GM23338 (cell line): ENCODE results near the gene DUS2.

Experiments
- CREB1 ChIP-seq: fragments of 250-450 bp; sonication (Bioruptor Pico); IDR thresholded peaks from 2 replicates; pipeline ENCODE4 v1.5.0; 2020; ENCODE audit warnings: low read depth, mild to moderate bottlenecking, moderate library complexity
- CTCF ChIP-seq, 2 experiments: fragments of 200-600 bp in 1 of 2; sonication (generic) in 1 of 2; conservative IDR thresholded peaks; 2 replicates each; pipeline versions ENCODE4 v1.5.1 to v1.6.1; 2016 to 2017; ENCODE audit warnings: antibody characterized with exemption in 2 of 2, low read depth in 2 of 2, mild to moderate bottlenecking in 2 of 2, moderate library complexity in 1 of 2
- ETS1 ChIP-seq: IDR thresholded peaks from 2 replicates; pipeline ENCODE4 v1.6.1; 2016; ENCODE audit warnings: antibody characterized with exemption
- EZH2 ChIP-seq: fragments of 200-600 bp; sonication (generic); IDR thresholded peaks from one replicate; pipeline ENCODE4 v1.8.0; 2017; ENCODE audit warnings: antibody characterized with exemption, mild to moderate bottlenecking, low read depth; ENCODE audit not compliant: unreplicated experiment
- EZH2phosphoT487 ChIP-seq: fragments of 200-600 bp; sonication (generic); IDR thresholded peaks from one replicate; pipeline ENCODE4 v1.8.1; 2018; ENCODE audit warnings: antibody characterized with exemption; ENCODE audit not compliant: unreplicated experiment
- JUNB ChIP-seq: IDR thresholded peaks from one replicate; pipeline ENCODE4 v1.6.1; 2016; ENCODE audit warnings: antibody characterized with exemption; ENCODE audit not compliant: unreplicated experiment
- NANOG ChIP-seq: IDR thresholded peaks from 2 replicates; pipeline ENCODE4 v1.6.1; 2016; ENCODE audit warnings: antibody characterized with exemption, borderline replicate concordance
- POLR2AphosphoS5 ChIP-seq: IDR thresholded peaks from 2 replicates; pipeline ENCODE4 v1.6.1; 2016; ENCODE audit warnings: antibody characterized with exemption, low read depth
- REST ChIP-seq: IDR thresholded peaks from one replicate; pipeline ENCODE4 v1.6.1; 2018; ENCODE audit warnings: antibody characterized with exemption; ENCODE audit not compliant: unreplicated experiment
- STAT1 ChIP-seq: IDR thresholded peaks from one replicate; pipeline ENCODE4 v1.6.1; 2016; ENCODE audit warnings: antibody characterized with exemption; ENCODE audit not compliant: unreplicated experiment

- TF ChIP-seq CTCF (conservative IDR thresholded peaks at IDR 0.05; ENCODE audit: low read depth in 2 of 2) (no peak), EZH2 (no peak), REST (no peak), POLR2AphosphoS5 (no peak), JUNB (no peak), STAT1 (no peak), EZH2phosphoT487 (no peak), NANOG (no peak), CREB1 (CRISPR knock-in tag) (no peak), ETS1 (no peak)
Measured at GRCh38 chr16:68077866-68078700, 55.0 kb downstream of the DUS2 start.
